Non-pigmented ciliary epithelial cell (primary cell): ENCODE measurements around the gene UBQLN3.

ENCODE experiments used
- DNase-seq: peaks from one replicate; pipeline ENCODE4 v3.0.0-alpha.2; 2010; ENCODE audit warnings: low read depth

The UBQLN3 gene

GRCh38 chr11:5505363-5506048, 4.3 kb downstream of the UBQLN3 start:
- DNase-seq = no peak

- no peak for DNase-seq
Measured at GRCh38 chr11:5504403-5504921, 5.3 kb downstream of the UBQLN3 start.

GRCh38 chr11:5500393-5500801, 9.4 kb downstream of the UBQLN3 start:
- no peak for DNase-seq

GRCh38 chr11:5499671-5500070, 10.1 kb downstream of the UBQLN3 start:
- DNase-seq = no peak

- DNase-seq = no peak
Measured at GRCh38 chr11:5489576-5490357, 20.0 kb downstream of the UBQLN3 start.

- no peak for DNase-seq
Measured at GRCh38 chr11:5488798-5489399, 20.9 kb downstream of the UBQLN3 start.

GRCh38 chr11:5488385-5488784, 21.4 kb downstream of the UBQLN3 start, which contains the start of gene OR52D1:
Gene OR52D1, plus strand, starts transcription at chr11:5488685. Its CDS starts 22 bp downstream, at chr11:5488707.
- no peak for DNase-seq

GRCh38 chr11:5486421-5486820, 23.3 kb downstream of the UBQLN3 start:
- no peak for DNase-seq

- no peak for DNase-seq
Measured at GRCh38 chr11:5486003-5486402, 23.8 kb downstream of the UBQLN3 start.

- peak; percentile 13 for DNase-seq
Measured at GRCh38 chr11:5476186-5476819, 33.5 kb downstream of the UBQLN3 start.

GRCh38 chr11:5473921-5474320, 35.8 kb downstream of the UBQLN3 start:
- DNase-seq = no peak

GRCh38 chr11:5467527-5467926, 42.2 kb downstream of the UBQLN3 start:
- no peak for DNase-seq

- DNase-seq = no peak
Measured at GRCh38 chr11:5460983-5461621, 48.7 kb downstream of the UBQLN3 start.
